Activated T-cell treated with anti-CD3 and anti-CD28 coated beads, Interleukin-2, amount 50 U/mL, for 24 hours (primary cell): Measurements from ENCODE around the gene AJAP1.

Experiments used
- DNase-seq: peaks from one replicate; pipeline ENCODE4 v3.0.0-alpha.2; 2020
- H3K27ac Mint-ChIP-seq: 2 replicates; pipeline ENCODE4 v1.8.0; 2020; ENCODE audit warnings: mild to moderate bottlenecking, mixed read lengths
- H3K27me3 Mint-ChIP-seq: 2 replicates; pipeline ENCODE4 v1.8.0; 2020; ENCODE audit warnings: mixed read lengths
- H3K36me3 Mint-ChIP-seq: 2 replicates; pipeline ENCODE4 v1.8.0; 2020; ENCODE audit warnings: low read depth, mixed read lengths
- H3K4me1 Mint-ChIP-seq: 2 replicates; pipeline ENCODE4 v1.8.0; 2020; ENCODE audit warnings: low read depth, mixed read lengths
- H3K4me3 Mint-ChIP-seq: 2 replicates; pipeline ENCODE4 v1.8.0; 2020; ENCODE audit warnings: mild to moderate bottlenecking, moderate library complexity, mixed read lengths
- H3K9me3 Mint-ChIP-seq: 2 replicates; pipeline ENCODE4 v1.8.0; 2020; ENCODE audit warnings: mixed read lengths

AJAP1 gene

DNA sequence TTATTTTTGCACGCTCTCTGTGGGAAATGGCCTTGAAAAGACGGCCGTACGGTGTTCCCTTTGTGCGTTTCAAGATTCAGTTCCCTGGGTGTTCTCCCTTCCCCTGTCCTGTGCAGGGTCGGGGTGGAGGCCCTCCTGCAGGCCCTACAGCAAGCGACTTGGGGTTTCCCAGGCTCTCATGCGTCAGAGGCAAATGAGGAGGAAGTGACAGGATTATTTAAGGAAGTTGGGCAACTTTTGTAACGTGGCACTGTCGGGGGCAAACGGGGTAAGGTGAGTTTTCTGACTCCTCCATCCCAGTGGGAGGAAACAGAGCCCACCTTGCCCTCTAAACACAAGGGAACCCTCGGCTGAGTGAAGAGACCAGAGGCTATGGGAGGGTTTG is 16.1 kb upstream of the AJAP1 start:
- Mint-ChIP-seq H3K4me1 (no peaks in the 10 kb centered on the region), H3K36me3 (no peaks in the 10 kb centered on the region), H3K27me3 (peaks cover 27% of the 10 kb centered on the region), H3K27ac (no peak overlapping the region), H3K4me3 (no peak overlapping the region), H3K9me3 (no peaks in the 10 kb centered on the region)
- DNase-seq, result no peak

DNA sequence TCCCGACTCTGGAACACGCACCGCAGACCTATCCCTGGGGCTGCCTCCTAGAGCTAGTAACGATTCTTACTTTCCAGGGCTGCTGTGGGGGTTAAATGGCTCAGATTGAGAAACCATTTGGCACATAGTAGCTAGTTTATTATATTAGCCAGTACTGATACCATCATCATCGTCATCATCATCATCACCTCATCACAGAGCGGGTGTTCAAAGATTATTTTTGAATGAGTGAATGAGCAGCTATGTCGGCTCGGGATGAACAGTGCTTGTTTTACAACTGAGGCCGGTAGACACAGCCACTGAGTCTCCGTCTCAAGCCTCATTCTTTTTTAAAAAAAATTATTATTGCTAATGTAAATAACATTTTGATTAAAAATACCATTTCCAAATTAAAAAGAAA is 13.5 kb upstream of the AJAP1 start:
- Mint-ChIP-seq H3K27ac (no peak overlapping the region), H3K4me1 (no peaks in the 10 kb centered on the region), H3K27me3 (peaks cover 38% of the 10 kb centered on the region), H3K9me3 (no peaks in the 10 kb centered on the region), H3K4me3 (no peak overlapping the region), H3K36me3 (no peaks in the 10 kb centered on the region)
- no peak for DNase-seq

DNA sequence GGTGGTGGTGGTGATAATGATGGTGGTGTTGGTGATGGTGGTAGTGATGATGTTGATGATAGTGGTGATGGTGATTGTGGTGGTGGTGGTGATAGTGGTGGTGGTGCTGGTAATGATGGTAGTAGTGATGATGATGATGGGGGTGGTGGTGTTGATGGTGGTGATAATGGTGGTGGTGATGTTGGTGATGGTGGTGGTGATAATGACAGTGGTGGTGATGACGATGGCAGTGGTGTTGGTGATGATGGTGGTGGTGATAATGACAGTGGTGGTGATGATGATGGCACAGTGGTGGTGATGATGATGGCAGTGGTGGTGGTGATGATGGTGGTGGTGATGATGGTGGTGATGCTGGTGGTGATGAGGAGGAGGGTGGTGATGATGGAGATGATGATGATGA is 7.0 kb upstream of the AJAP1 start:
- H3K4me3 Mint-ChIP-seq, result no peak overlapping the region
- DNase-seq, result no peak
- no peaks in the 10 kb centered on the region for H3K4me1 Mint-ChIP-seq
- H3K36me3 Mint-ChIP-seq, result no peaks in the 10 kb centered on the region
- no peaks in the 10 kb centered on the region for H3K9me3 Mint-ChIP-seq
- H3K27me3 Mint-ChIP-seq, result peaks cover 22% of the 10 kb centered on the region
- no peak overlapping the region for H3K27ac Mint-ChIP-seq

DNA sequence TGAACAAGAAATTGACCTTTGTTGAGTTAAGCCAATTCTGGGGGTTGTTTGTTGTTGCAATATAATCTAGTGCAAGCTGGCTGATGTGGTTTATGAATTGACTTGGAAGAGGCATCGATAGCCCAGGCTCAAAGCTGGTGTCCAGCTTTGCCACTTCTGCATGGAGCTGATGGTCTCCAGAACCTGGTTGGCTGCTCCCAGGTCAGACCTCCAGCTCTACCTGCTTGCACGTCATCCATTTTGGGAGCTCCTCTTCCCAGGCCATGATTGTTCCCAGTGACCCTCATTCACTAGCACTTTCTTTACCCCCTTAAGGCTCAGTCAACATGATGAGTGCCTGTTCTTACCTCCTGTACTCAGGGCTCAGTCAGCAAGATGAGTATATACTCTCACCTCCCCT is 5.8 kb upstream of the AJAP1 start:
- H3K4me3 Mint-ChIP-seq, result no peak overlapping the region
- no peaks in the 10 kb centered on the region for H3K36me3 Mint-ChIP-seq
- no peak overlapping the region for H3K27ac Mint-ChIP-seq
- no peaks in the 10 kb centered on the region for H3K9me3 Mint-ChIP-seq
- peaks cover 28% of the 10 kb centered on the region for H3K27me3 Mint-ChIP-seq
- no peak for DNase-seq
- peaks cover 1% of the 10 kb centered on the region for H3K4me1 Mint-ChIP-seq

DNA sequence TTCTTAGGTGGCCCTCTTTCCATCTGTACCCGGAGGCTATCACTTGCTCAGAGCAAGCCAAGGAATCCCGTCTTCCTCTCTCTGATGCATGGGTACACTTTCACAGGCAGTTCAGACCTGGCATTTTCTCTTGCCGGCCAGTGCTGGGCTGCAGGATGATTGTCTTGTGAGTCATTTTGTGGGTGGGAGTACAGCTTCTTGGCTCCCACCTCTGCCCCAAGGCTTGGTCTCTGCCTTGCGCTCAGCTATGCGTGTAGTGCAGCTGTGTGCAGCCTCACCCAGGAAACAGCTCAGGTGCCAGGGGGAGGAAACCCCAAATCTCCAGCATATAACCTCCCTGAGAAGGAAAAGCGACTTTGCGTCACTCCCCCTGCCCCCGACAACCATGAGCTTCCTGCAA is 3.9 kb upstream of the AJAP1 start:
- no peak for DNase-seq
- Mint-ChIP-seq H3K9me3 (no peaks in the 10 kb centered on the region), H3K4me1 (peaks cover 2% of the 10 kb centered on the region), H3K36me3 (no peaks in the 10 kb centered on the region), H3K27ac (no peak overlapping the region), H3K27me3 (peaks cover 24% of the 10 kb centered on the region), H3K4me3 (no peak overlapping the region)

DNA sequence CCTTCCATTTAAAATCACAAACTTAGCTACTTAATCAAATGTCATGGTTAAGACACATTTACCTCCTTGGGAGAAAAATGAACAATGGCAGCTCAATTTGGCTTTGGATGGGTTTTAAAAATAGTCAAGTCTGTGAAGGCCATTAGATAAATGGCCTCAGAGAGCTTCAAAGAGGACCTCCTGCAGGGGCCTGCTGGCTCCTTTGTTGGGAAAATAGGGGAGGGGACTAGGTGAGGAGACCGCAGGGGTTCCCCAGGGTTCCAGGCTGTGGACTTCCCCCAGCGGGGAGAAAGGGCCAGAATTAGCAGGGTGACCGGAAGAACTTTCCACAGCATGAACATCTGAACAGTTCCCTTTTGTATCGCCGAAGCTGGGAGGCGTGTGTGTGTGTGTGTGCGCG is 3.4 kb upstream of the AJAP1 start:
- DNase-seq, result no peak
- H3K4me1 Mint-ChIP-seq, result peaks cover 2% of the 10 kb centered on the region
- peaks cover 24% of the 10 kb centered on the region for H3K27me3 Mint-ChIP-seq
- no peaks in the 10 kb centered on the region for H3K9me3 Mint-ChIP-seq
- H3K27ac Mint-ChIP-seq, result no peak overlapping the region
- no peak overlapping the region for H3K4me3 Mint-ChIP-seq
- no peaks in the 10 kb centered on the region for H3K36me3 Mint-ChIP-seq

DNA sequence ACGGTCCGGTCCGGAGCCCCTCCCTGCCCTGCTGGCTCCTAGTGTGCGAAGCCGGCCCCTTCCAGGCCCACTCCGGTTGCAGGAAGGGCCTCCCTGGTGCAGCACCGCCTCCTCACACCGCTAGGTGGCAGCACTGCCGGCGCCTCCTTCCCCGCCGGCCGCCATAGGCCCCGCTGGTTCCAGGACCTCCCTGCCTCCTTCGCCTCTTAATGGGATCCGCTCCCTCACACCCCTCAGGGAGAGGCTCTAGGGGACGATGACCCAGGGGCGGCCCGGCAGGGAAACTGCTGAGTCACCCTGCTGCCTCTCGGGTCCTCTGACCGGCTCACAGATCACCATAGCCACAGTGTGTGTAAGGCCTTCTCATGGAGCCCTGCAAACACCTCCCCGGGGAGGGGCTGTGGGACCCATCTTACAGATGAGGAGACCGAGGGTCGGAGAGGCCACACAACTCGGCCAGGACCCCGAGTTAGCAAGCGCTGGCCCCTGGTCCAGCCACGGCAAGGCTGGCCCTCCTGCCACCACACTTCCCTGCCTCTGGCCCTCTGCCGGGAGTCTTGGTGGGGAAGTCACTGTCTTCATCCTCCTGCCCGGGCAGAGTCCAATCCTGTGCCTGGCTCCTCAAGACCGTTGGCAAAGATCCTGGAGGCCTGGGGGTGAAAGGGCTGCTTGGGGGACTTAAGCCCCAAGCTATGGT is 1.6 kb upstream of the AJAP1 start:
- H3K9me3 Mint-ChIP-seq, result no peaks in the 10 kb centered on the region
- H3K36me3 Mint-ChIP-seq, result no peaks in the 10 kb centered on the region
- H3K4me3 Mint-ChIP-seq, result no peak overlapping the region
- H3K27ac Mint-ChIP-seq, result no peak overlapping the region
- H3K27me3 Mint-ChIP-seq, result peaks cover 41% of the 10 kb centered on the region
- peak; percentile 78 for DNase-seq
- H3K4me1 Mint-ChIP-seq, result peaks cover 7% of the 10 kb centered on the region

DNA sequence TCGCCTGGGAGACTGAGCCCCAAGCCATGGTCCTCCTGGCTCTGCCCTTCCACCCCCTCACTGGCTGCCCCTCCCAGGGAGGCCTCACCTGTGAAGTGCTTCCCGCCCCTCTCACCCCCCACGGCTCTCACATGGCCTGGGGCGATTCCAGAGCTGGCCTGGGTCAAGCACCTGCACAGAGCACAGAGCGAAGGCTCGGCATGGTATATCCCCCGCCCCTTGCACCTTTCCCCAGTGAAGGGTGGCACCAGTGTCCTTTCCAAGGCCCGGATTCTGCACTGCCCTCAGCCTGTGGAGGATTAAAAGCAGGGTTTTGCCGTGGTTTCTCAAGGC is 1.1 kb upstream of the AJAP1 start:
- Mint-ChIP-seq H3K27ac (no peak overlapping the region), H3K27me3 (peaks cover 46% of the 10 kb centered on the region), H3K36me3 (no peaks in the 10 kb centered on the region), H3K4me3 (no peak overlapping the region), H3K9me3 (no peaks in the 10 kb centered on the region), H3K4me1 (peaks cover 7% of the 10 kb centered on the region)
- DNase-seq, result no peak

DNA sequence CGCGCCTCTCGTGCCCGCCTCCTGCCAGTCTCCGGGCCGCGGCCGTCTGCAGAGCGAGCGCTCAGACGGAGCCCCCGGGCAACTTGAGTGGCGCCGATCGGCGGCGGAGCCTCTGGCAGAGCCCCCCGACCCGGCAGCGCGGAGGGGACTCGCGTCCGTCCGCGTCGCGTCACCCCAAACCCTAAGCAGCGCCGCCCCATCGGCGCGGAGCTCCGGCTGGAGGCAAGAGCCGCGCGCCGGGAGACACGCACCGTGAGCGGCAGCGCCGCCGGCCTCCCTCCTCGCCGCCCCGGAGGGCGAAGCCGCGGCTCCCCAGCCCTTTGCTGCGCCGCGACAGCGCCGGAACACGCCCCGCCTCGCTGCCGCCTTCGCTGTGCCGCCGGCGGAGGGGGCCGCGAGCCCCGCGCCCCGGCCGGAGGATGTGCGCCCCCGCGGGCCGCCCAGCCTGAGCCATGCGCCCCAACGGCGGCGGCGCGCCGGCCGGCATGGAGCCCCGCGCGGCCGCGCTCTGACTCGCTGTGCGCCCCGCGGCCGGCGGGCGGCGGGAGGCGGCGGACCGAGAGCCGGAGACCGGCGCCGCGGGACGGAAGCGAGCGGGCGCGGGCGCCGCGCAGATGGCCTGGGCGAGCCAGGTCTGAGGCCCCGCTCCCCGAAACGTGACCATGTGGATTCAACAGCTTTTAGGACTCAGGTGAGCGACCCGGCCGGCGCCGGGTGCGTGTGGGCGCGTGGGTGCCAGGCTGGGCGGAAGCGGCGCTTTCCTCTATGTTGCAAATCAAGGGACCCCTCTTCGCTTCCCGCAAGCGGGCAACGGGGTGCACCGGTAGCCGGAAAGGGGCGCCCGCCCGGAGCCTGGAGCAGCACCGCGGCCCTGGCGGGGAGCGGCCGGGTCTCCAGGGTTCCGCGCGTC is 610 bp downstream of the AJAP1 start:
- no peaks in the 10 kb centered on the region for H3K36me3 Mint-ChIP-seq
- no peak overlapping the region for H3K27ac Mint-ChIP-seq
- H3K4me3 Mint-ChIP-seq, result no peak overlapping the region
- DNase-seq, result peak; percentile 35
- H3K27me3 Mint-ChIP-seq, result peaks cover 63% of the 10 kb centered on the region
- peaks cover 7% of the 10 kb centered on the region for H3K4me1 Mint-ChIP-seq
- no peaks in the 10 kb centered on the region for H3K9me3 Mint-ChIP-seq

DNA sequence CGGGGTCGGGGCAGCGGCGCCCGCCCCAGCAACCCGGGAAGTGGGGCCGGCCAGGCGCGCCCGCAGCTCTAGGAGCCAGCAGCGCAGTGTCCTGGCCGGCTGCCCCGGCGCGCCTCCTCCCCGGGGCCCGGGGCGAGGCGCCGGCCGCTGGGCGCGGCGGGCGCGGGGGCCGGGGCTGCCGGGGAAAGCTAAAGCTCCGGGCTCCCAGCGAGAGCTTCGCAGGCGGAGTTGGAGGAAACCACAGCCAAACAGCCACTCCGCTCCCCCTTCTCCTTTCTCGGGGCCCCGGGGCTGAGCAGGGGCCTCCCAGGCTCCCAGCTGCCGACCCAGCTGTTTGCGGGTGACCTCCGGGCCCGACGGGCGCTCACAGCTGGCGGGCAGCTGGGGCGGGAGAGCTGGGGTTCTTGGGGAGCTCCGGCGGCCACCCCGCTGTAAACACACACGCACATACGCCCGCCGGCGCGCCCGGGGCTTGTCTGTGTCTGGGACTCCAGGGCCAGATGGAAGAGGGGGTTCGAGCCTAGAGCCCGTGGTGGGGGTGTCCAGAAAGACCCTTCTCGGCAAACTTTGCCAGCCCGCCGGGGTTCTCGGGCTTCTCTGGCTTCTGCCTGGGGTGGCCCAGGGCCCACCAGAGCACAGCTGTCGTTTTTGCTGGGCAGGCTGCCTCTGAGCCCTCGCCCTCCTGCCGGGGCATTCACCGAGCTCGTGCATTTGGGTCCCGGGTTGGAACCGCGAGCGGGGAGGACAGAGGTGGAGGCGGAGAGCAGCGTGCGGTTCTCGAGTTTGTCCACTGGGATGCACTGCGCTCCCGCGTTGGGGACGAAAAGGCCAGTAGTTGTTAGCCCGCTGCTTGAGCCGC is 1.5 kb downstream of the AJAP1 start:
- DNase-seq, result peak; percentile 30
- H3K4me3 Mint-ChIP-seq, result no peak overlapping the region
- peaks cover 7% of the 10 kb centered on the region for H3K4me1 Mint-ChIP-seq

DNA sequence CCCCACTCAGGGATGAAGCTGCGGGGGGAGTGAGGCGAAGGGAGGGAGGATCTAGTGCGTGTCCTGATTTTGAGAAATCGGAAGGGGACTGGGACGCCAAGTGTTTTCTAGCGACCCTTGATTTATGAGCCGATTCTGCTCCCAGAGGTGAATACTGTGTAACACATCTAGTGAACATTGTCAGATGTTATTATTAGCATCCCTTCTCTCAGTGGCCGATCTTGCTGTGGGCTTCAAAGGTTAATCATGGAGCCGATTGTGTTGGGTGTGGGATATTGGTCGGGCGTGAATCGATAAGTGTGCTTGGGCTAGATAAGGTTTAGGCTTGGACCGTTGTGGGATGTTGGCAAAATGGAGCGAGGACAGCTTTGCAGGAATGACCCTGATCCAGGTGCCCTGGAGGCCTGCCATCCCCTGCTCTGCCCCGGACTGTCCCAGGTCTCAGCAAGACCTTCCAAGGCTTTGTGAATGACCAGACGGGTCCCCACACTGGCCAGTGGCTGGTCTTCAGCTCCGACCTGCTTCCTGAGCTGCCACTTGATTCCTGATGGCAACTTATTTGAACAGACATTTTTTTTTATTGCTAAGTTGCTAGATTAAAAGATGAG is 2.2 kb downstream of the AJAP1 start:
- Mint-ChIP-seq H3K27ac (no peak overlapping the region), H3K9me3 (no peaks in the 10 kb centered on the region), H3K36me3 (no peaks in the 10 kb centered on the region), H3K4me1 (peaks cover 7% of the 10 kb centered on the region), H3K4me3 (no peak overlapping the region), H3K27me3 (peaks cover 69% of the 10 kb centered on the region)
- no peak for DNase-seq

More for the DNA sequence above, 1.5 kb downstream of the AJAP1 start:
- Mint-ChIP-seq H3K27me3 (peaks cover 70% of the 10 kb centered on the region), H3K27ac (no peak overlapping the region), H3K9me3 (no peaks in the 10 kb centered on the region), H3K36me3 (no peaks in the 10 kb centered on the region)

DNA sequence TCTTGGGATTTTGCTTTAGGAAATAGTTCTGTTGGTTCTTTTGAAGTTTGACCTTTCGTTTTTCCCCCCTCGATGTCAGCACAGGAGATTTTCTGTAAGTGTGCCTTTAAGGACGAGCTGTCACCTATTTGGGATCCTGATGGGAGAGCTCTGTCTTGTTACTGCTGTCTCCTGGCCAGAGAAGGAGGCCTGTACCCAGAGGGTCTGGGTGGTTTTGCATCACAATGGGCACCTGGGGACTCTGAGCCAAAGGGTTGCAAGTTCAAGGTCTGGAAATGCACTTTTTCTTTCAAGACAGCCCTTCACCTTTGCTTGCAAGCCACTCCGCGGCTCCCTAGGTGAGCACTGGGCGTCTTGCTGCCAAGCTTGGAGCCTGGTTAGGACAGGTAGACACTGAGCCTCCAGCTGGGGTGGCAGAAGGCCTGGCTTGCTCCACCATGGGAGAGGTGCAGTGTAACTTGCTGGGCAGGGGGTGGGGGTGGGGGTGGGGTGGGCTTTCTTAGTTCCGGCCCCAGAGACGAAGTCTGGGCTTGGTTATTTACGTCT is 2.9 kb downstream of the AJAP1 start:
- peaks cover 7% of the 10 kb centered on the region for H3K4me1 Mint-ChIP-seq
- H3K27ac Mint-ChIP-seq, result no peak overlapping the region
- H3K9me3 Mint-ChIP-seq, result no peaks in the 10 kb centered on the region
- no peak for DNase-seq
- no peak overlapping the region for H3K4me3 Mint-ChIP-seq
- peaks cover 73% of the 10 kb centered on the region for H3K27me3 Mint-ChIP-seq
- no peaks in the 10 kb centered on the region for H3K36me3 Mint-ChIP-seq

DNA sequence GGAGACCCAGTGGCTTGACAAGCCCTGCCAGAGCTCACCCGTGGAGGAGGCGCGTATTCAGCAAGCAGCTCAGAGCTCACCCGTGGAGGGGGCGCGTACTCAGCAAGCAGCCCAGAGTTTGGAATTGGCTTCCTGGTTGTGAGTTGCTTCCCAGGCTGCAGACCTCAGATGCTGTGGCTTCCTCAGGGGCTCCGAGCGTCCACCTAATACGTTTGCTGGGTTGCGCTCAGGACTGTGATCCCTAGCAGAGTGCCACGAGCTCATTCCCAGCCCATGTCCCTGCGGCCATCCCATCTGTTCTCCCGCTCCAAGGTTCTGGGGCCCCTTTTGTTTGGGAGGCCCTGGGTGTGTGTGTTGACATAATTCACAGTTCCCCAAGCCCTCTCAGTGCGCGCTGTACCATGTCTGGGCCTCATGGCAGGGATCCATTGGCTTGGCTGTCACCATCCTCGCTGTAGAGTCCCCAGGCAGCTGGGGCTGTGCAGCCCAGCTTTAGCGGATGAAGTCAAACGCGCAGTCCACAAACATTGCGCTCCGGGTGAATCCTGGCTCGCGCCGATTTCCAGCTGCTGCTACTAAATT is 3.6 kb downstream of the AJAP1 start:
- no peaks in the 10 kb centered on the region for H3K36me3 Mint-ChIP-seq
- no peaks in the 10 kb centered on the region for H3K9me3 Mint-ChIP-seq
- no peak overlapping the region for H3K4me3 Mint-ChIP-seq
- H3K4me1 Mint-ChIP-seq, result peaks cover 7% of the 10 kb centered on the region
- no peak for DNase-seq
- no peak overlapping the region for H3K27ac Mint-ChIP-seq
- H3K27me3 Mint-ChIP-seq, result peaks cover 71% of the 10 kb centered on the region
